Activated T-cell treated with anti-CD3 and anti-CD28 coated beads, Interleukin-2, amount 50 U/mL, for 24 hours (primary cell): Measurements from ENCODE around the gene ABCA3.

Source experiments
- DNase-seq: peaks from one replicate; pipeline ENCODE4 v3.0.0-alpha.2; 2020
- H3K27ac Mint-ChIP-seq: 2 replicates; pipeline ENCODE4 v1.8.0; 2020; ENCODE audit warnings: mild to moderate bottlenecking, mixed read lengths
- H3K27me3 Mint-ChIP-seq: 2 replicates; pipeline ENCODE4 v1.8.0; 2020; ENCODE audit warnings: mixed read lengths
- H3K36me3 Mint-ChIP-seq: 2 replicates; pipeline ENCODE4 v1.8.0; 2020; ENCODE audit warnings: low read depth, mixed read lengths
- H3K4me1 Mint-ChIP-seq: 2 replicates; pipeline ENCODE4 v1.8.0; 2020; ENCODE audit warnings: low read depth, mixed read lengths
- H3K4me3 Mint-ChIP-seq: 2 replicates; pipeline ENCODE4 v1.8.0; 2020; ENCODE audit warnings: mild to moderate bottlenecking, moderate library complexity, mixed read lengths
- H3K9me3 Mint-ChIP-seq: 2 replicates; pipeline ENCODE4 v1.8.0; 2020; ENCODE audit warnings: mixed read lengths

ABCA3 gene

DNA sequence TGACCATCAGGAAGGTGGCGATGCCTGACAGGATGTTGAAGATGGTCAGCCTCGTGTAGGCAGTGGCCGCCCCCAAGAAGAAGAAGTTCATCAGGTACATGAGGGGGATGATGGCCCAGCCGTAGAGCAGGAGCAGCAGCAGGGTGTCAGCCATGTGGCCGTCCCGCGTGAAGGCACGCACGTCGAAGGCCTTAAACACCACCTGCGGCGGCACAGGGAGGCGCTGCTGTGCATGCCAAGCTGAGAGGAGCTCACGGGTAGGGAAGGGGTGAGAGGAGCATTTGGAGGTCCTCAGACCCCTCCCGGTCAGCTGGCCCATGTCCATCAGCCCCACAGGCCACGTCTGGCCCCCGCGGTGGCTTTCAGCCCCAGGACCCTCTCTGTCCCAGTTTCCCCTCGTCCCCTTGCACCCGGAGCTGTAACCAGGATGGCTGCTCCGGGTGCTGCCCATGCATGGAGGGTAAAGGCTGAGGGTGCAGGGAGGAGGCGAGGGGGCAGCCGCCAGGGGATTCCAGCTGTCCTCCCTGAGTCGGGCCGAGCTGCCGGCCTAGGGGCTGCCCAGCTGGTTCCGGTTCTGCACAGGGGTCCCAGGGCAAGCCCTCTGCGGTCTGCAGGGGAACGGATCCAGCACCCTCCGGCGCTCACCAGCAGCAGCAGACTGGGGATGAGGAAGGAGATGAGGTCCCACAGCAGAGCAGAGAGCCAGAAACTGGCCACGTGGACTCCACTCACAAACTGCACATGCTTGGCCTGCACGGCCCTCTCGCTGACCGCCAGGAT lies 55.5 kb downstream of the ABCA3 start:
- Mint-ChIP-seq H3K4me3 (no peak overlapping the region), H3K27me3 (no peaks in the 10 kb centered on the region), H3K27ac (no peak overlapping the region), H3K36me3 (peaks cover 2% of the 10 kb centered on the region), H3K4me1 (no peaks in the 10 kb centered on the region), H3K9me3 (no peaks in the 10 kb centered on the region)
- no peak for DNase-seq

- Mint-ChIP-seq H3K27ac (no peak overlapping the region), H3K4me1 (no peaks in the 10 kb centered on the region), H3K9me3 (no peaks in the 10 kb centered on the region), H3K4me3 (no peak overlapping the region), H3K27me3 (no peaks in the 10 kb centered on the region), H3K36me3 (peaks cover 2% of the 10 kb centered on the region)
- no peak for DNase-seq
These were observed 56.3 kb downstream of the ABCA3 start for GRCh38 chr16:2284001-2284770.

DNA sequence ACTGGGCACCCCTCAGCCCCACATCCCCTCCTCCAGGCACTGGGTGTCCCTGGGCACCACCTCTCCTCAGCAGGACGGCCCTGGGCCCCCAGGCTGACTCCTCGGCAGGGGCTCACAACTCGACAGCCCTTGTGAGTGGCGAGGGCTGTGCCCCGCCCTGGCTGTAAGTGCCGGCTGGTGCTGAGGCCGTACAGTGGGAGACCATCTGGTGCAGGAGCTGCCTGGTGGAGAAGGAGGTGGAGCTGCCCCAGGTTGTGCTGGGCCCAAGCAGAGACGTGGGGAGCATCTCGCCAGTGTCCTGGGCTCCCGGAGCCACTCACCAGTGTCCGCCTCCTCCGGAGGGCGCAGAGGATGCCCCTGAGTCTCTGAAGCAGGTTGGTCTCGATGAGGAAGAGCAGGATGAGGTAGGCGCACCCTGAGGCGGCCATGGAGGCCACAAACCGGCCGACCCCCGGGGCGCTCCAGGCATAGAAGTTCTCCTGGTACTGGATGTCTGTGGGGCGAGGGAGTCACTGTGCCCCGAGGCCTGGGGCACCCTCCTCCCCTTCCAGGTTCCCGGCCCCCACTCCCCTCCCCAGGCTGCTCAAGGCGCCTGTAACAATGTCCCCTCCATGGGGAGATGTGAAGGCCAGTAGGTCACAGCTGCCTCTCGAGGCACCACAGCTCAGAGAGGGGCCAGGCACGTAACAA lies 57.5 kb downstream of the ABCA3 start:
- H3K27ac Mint-ChIP-seq, result no peak overlapping the region
- H3K9me3 Mint-ChIP-seq, result no peaks in the 10 kb centered on the region
- no peaks in the 10 kb centered on the region for H3K4me1 Mint-ChIP-seq
- DNase-seq, result no peak
- H3K4me3 Mint-ChIP-seq, result no peak overlapping the region
- H3K36me3 Mint-ChIP-seq, result peaks cover 2% of the 10 kb centered on the region
- no peaks in the 10 kb centered on the region for H3K27me3 Mint-ChIP-seq

- Mint-ChIP-seq H3K4me3 (no peak overlapping the region), H3K9me3 (no peaks in the 10 kb centered on the region), H3K36me3 (peaks cover 2% of the 10 kb centered on the region), H3K27me3 (no peaks in the 10 kb centered on the region), H3K27ac (no peak overlapping the region), H3K4me1 (no peaks in the 10 kb centered on the region)
- no peak for DNase-seq
These were observed 58.3 kb downstream of the ABCA3 start for GRCh38 chr16:2282262-2282661.

GRCh38 chr16:2280981-2281542 lies 59.5 kb downstream of the ABCA3 start:
- H3K27ac Mint-ChIP-seq, result no peak overlapping the region
- no peaks in the 10 kb centered on the region for H3K27me3 Mint-ChIP-seq
- peaks cover 2% of the 10 kb centered on the region for H3K36me3 Mint-ChIP-seq
- H3K9me3 Mint-ChIP-seq, result no peaks in the 10 kb centered on the region
- DNase-seq, result no peak
- H3K4me3 Mint-ChIP-seq, result no peak overlapping the region
- no peaks in the 10 kb centered on the region for H3K4me1 Mint-ChIP-seq

DNA sequence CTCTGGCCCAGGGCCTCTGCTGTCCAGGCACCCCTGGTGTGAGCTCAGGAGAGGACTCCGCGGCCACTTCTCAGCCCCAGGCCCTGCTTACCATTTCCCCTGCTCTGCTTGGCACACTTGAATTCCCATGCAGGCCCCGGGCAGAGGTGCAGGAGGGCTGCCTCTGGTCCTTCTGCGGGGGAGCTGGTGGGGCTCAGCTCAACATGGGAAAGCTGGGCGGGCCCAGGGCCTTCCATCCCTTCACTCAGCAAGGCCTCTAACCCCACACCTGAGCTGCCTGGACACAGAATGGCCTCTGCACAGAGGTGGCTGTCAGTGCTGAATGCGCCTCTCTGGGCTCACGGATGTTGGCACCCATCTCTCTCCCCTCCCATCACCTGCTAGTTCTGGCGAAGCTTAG lies 60.1 kb downstream of the ABCA3 start:
- Mint-ChIP-seq H3K4me3 (no peak overlapping the region), H3K36me3 (peaks cover 2% of the 10 kb centered on the region), H3K27ac (no peak overlapping the region), H3K27me3 (no peaks in the 10 kb centered on the region), H3K9me3 (no peaks in the 10 kb centered on the region), H3K4me1 (no peaks in the 10 kb centered on the region)
- no peak for DNase-seq

DNA sequence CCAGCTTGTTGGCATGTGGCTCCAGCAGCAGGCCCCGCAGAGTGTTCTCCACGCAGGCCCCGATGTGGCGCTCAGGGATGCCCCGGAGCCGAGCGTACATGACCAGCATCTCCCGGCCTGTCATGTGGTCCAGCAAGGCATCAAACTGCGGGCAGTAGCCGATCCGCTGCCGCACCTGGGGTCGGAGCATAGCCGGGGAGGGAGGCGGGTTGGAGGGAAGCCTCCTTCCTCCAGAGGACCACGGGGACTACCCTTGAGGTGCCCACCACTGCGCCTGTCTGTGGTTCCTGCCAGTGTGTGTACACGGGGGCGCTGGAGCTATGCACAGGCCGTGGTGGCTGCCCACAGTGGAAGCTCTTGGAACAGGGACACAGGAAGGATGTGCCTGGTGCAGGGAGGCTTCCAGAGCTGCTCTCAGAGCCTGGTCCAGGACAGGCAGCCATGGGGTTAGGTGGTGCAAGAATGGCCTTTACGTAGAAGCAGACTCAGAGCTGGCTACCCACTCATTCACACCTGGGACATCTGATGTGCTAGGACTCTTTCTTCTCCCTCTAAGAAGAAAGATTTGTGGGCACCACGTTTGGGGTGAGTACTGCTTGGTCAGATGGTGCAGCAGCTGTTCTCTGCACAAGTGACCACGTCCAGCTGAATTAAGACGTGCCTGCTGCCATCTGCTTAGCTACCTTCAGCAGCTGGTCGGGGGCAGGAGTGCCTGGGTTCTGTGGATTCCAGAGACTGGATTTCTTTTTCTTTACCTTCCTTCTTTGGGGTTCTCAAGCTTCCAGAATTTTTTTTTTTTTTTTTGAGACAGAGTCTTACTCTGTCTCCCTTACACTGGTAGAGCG lies 61.4 kb downstream of the ABCA3 start:
- Mint-ChIP-seq H3K4me1 (no peaks in the 10 kb centered on the region), H3K4me3 (no peak overlapping the region), H3K27ac (no peak overlapping the region), H3K36me3 (no peaks in the 10 kb centered on the region), H3K27me3 (no peaks in the 10 kb centered on the region), H3K9me3 (no peaks in the 10 kb centered on the region)
- no peak for DNase-seq

DNA sequence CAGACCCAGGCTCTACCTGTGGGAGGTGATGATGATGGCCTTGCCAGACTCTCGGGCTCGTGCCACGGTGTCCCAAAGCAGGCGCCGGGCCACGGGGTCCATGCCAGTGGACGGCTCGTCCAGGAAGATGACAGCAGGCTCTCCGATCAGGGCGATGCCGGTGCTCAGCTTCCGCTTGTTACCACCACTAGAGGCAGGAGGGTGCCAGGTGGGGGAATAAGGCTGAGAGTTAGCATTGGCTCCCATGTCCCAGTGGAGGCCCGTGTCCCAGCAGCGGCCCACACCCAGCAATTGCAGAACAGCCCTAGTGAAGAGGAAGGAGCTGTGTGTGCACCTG lies 62.3 kb downstream of the ABCA3 start:
- no peak overlapping the region for H3K4me3 Mint-ChIP-seq
- H3K36me3 Mint-ChIP-seq, result peaks cover 2% of the 10 kb centered on the region
- no peaks in the 10 kb centered on the region for H3K9me3 Mint-ChIP-seq
- no peak overlapping the region for H3K27ac Mint-ChIP-seq
- no peak for DNase-seq
- H3K4me1 Mint-ChIP-seq, result no peaks in the 10 kb centered on the region
- no peaks in the 10 kb centered on the region for H3K27me3 Mint-ChIP-seq

DNA sequence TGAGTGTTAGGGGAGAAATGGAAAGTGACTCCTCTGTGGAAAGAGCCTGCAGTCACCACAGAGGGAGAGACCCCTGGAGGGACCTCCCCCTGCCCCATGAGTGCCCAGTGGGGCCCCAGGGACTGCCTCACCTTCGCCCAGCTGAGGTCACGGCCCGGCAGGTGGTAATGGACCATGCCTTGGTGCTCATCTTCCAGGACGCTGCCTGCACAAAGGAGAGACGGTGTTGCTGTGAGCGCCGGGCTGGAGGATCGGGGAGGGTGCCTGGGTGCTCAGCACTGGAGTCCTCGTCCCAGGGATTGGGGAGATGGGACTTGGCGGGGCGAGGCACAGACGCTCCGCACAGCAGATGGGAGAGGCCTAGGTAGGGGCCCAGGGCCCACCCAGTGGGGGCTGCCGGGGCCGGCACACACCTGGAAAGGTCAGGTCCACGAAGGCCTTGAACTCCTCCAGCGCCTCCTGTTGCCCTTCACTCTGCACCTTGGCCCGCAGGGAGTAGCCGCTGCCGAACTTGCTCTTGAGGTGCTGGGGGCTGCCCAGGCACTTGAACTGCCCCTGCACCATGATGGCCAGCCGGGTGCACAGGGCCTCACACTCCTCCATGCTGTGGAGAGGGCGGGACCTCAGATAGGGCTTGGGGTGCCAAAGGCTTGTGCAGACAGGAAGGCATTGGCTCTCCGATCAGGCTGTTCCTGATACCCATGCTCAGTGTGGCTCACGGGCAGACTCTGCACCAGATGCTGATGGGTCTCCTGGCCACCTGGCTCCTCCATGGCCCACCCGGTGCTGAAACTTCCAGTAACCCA lies 62.9 kb downstream of the ABCA3 start:
- DNase-seq, result no peak
- no peak overlapping the region for H3K27ac Mint-ChIP-seq
- no peak overlapping the region for H3K4me3 Mint-ChIP-seq
- H3K9me3 Mint-ChIP-seq, result no peaks in the 10 kb centered on the region
- no peaks in the 10 kb centered on the region for H3K27me3 Mint-ChIP-seq
- H3K4me1 Mint-ChIP-seq, result no peaks in the 10 kb centered on the region
- peaks cover 3% of the 10 kb centered on the region for H3K36me3 Mint-ChIP-seq

GRCh38 chr16:2276368-2277195 lies 63.9 kb downstream of the ABCA3 start:
- Mint-ChIP-seq H3K4me1 (no peaks in the 10 kb centered on the region), H3K36me3 (peaks cover 5% of the 10 kb centered on the region), H3K9me3 (no peaks in the 10 kb centered on the region), H3K4me3 (no peak overlapping the region), H3K27me3 (no peaks in the 10 kb centered on the region), H3K27ac (no peak overlapping the region)
- DNase-seq, result no peak

- H3K36me3 Mint-ChIP-seq, result peaks cover 5% of the 10 kb centered on the region
- no peak for DNase-seq
- H3K4me1 Mint-ChIP-seq, result no peaks in the 10 kb centered on the region
- no peaks in the 10 kb centered on the region for H3K27me3 Mint-ChIP-seq
- no peak overlapping the region for H3K27ac Mint-ChIP-seq
- no peaks in the 10 kb centered on the region for H3K9me3 Mint-ChIP-seq
- H3K4me3 Mint-ChIP-seq, result no peak overlapping the region
These were observed 64.8 kb downstream of the ABCA3 start for GRCh38 chr16:2275476-2276367.

DNA sequence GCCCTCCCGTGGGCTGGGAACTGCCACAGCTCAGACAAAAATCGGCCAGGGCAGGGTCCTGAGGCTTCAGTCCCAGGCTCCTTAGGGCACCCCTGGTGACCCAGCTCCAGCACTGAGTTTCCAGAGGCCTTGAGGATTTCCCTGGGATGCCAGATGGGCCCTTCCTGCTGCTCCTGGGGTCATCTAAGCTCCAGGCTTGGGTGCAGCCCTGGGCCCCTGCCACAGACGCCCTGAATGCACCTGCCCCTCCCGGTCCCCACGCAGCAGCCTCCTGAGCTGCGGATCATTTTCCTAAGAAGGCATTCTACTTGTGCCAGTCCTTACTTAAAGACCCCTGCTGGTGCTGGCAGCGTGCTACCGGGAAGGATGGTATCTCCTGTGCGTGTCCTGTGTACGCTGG lies 66.6 kb downstream of the ABCA3 start:
- DNase-seq, result no peak
- no peaks in the 10 kb centered on the region for H3K9me3 Mint-ChIP-seq
- no peak overlapping the region for H3K4me3 Mint-ChIP-seq
- peaks cover 9% of the 10 kb centered on the region for H3K4me1 Mint-ChIP-seq
- H3K27me3 Mint-ChIP-seq, result no peaks in the 10 kb centered on the region
- peaks cover 5% of the 10 kb centered on the region for H3K36me3 Mint-ChIP-seq
- no peak overlapping the region for H3K27ac Mint-ChIP-seq
